Testis (tissue), 3 donors: ENCODE results near the gene TJP1. TPM values are rescaled to one million over a fixed set of nuclear protein-coding genes. Genes with fewer than 3 reads are reported as not detected.

Source experiments
- DNase-seq: peaks from one replicate; pipeline ENCODE4 v3.0.0-alpha.2; 2019
- H3K27ac ChIP-seq, 2 donors: fragments of 200-600 bp; sonication (generic); one replicate each; pipeline ENCODE4 v1.5.1; 2019
- H3K27me3 ChIP-seq: fragments of 200-600 bp; sonication (generic); one replicate; pipeline ENCODE4 v1.5.1; 2019
- H3K36me3 ChIP-seq: fragments of 200-600 bp; sonication (generic); one replicate; pipeline ENCODE4 v1.5.1; 2017; ENCODE audit warnings: low read depth; ENCODE audit errors: missing control alignments
- H3K4me1 ChIP-seq: fragments of 200-600 bp; sonication (generic); one replicate; pipeline ENCODE4 v1.5.1; 2019
- H3K4me3 ChIP-seq, 2 donors: fragments of 200-600 bp; sonication (generic); one replicate each; pipeline ENCODE4 v1.5.1; 2017 to 2019
- H3K9me3 ChIP-seq: fragments of 200-600 bp; sonication (generic); one replicate; pipeline ENCODE4 v1.5.1; 2017
- CTCF ChIP-seq, 3 experiments: fragments of 450-650 bp in 2 of 3; fragments of 200-600 bp in 1 of 3; sonication (generic) in 1 of 3; IDR thresholded peaks; one replicate each; pipeline ENCODE4 v1.5.1; 2016 to 2019; ENCODE audit warnings: antibody characterized with exemption in 3 of 3, mild to moderate bottlenecking in 2 of 3, moderate library complexity in 1 of 3
- POLR2A ChIP-seq: fragments of 450-650 bp; IDR thresholded peaks from one replicate; pipeline ENCODE4 v1.6.1; 2017; ENCODE audit warnings: antibody characterized with exemption, mild to moderate bottlenecking, moderate library complexity
- WGBS, 2 donors: methylation state at CpG; one replicate each; pipeline ENCODE4 v1.1.5; 2018; 5-methylcytosine and 5-hydroxymethylcytosine counted together
- intact Hi-C: fragments of 100-400 bp; cut with DNase I; formaldehyde crosslinking; loops from one replicate; pipeline ENCODE4 v1.15.1; 2023; ENCODE audit warnings: low total_unique reads
- polyA plus RNA-seq: library from polyadenylated mRNA; stranded (reverse); fragments of 350-450 nt; fragmentation: Illumina TruSeq; extraction: RNeasy Lipid Tissue Mini Kit (QIAGEN cat#74804); gene quantifications from one replicate; pipeline ENCODE4 v1.2.3, GENCODE V29; 2014; ENCODE audit warnings: low read depth, low replicate concordance; ENCODE audit not compliant: insufficient read depth
- total RNA-seq, 2 donors: library from RNA; depleted of rRNA; stranded (reverse); fragments of >200 nt; gene quantifications; one replicate each; pipeline ENCODE4 v1.2.3, GENCODE V29; 2016

The TJP1 gene
- total and polyA plus RNA-seq, 3 donors from 2014 or later = 102 to 315 (median 255) TPM

- H3K27me3 ChIP-seq = no peaks in the 10 kb centered on the region
- 94 to 97% methylated on average over 5 of the region's 5 CpGs for WGBS, 2 donors
- H3K27ac ChIP-seq = no peak overlapping the region
- H3K4me3 ChIP-seq = no peak overlapping the region
- intact Hi-C loops = no loop called here
- TF ChIP-seq POLR2A = no peak
- TF ChIP-seq CTCF (IDR thresholded peaks at IDR 0.05) = no peak
- no peaks in the 10 kb centered on the region for H3K36me3 ChIP-seq
- H3K4me1 ChIP-seq = peaks cover 4% of the 10 kb centered on the region
- no peaks in the 10 kb centered on the region for H3K9me3 ChIP-seq
- no peak for DNase-seq
Measured at GRCh38 chr15:29727871-29728270, 94.4 kb downstream of the TJP1 start.

GRCh38 chr15:29726553-29726952, 95.7 kb downstream of the TJP1 start:
- Histone ChIP-seq H3K9me3 (no peaks in the 10 kb centered on the region), H3K36me3 (no peaks in the 10 kb centered on the region), H3K4me1 (peaks cover 4% of the 10 kb centered on the region), H3K4me3 (no peak overlapping the region), H3K27me3 (no peaks in the 10 kb centered on the region), H3K27ac (no peak overlapping the region)
- TF ChIP-seq CTCF (IDR thresholded peaks at IDR 0.05) (no peak), POLR2A (no peak)
- WGBS, 2 donors = 62 to 77% methylated on average over 7 of the region's 7 CpGs
- intact Hi-C loops = no loop called here
- DNase-seq = no peak

- Histone ChIP-seq H3K4me1 (peaks cover 4% of the 10 kb centered on the region), H3K27ac (no peak overlapping the region), H3K36me3 (no peaks in the 10 kb centered on the region), H3K4me3 (no peak overlapping the region), H3K27me3 (no peaks in the 10 kb centered on the region), H3K9me3 (no peaks in the 10 kb centered on the region)
- no peak for TF ChIP-seq CTCF (IDR thresholded peaks at IDR 0.05)
- TF ChIP-seq POLR2A = no peak
- intact Hi-C loops = no loop called here
- 36 to 66% methylated on average over 3 of the region's 3 CpGs for WGBS, 2 donors
- no peak for DNase-seq
Measured at GRCh38 chr15:29724026-29724425, 98.2 kb downstream of the TJP1 start.

GRCh38 chr15:29713784-29714183, 108.5 kb downstream of the TJP1 start:
- Histone ChIP-seq H3K9me3 (no peaks in the 10 kb centered on the region), H3K4me3 (no peak overlapping the region), H3K4me1 (no peaks in the 10 kb centered on the region), H3K36me3 (no peaks in the 10 kb centered on the region), H3K27me3 (no peaks in the 10 kb centered on the region), H3K27ac (no peak overlapping the region)
- intact Hi-C loops = no loop called here
- no peak for DNase-seq
- TF ChIP-seq CTCF (IDR thresholded peaks at IDR 0.05) (no peak), POLR2A (no peak)

- Histone ChIP-seq H3K4me3 (no peak overlapping the region), H3K36me3 (no peaks in the 10 kb centered on the region), H3K9me3 (no peaks in the 10 kb centered on the region), H3K27me3 (no peaks in the 10 kb centered on the region), H3K27ac (no peak overlapping the region), H3K4me1 (no peaks in the 10 kb centered on the region)
- intact Hi-C loops = no loop called here
- WGBS, 2 donors = 77 to 82% methylated on average over 3 of the region's 3 CpGs
- TF ChIP-seq CTCF (IDR thresholded peaks at IDR 0.05) (no peak), POLR2A (no peak)
- no peak for DNase-seq
Measured at GRCh38 chr15:29712149-29712885, 110.0 kb downstream of the TJP1 start.
